ENCODE measurements around the gene FRS2.

The FRS2 gene

GRCh38 chr12:69500631-69501030, 30.4 kb downstream of the FRS2 start:
- Histone ChIP-seq H3K9me3 (ENCODE audit: control insufficient read depth, low read length) (no peaks in the 10 kb centered on the region), H3K36me3 (ENCODE audit: control insufficient read depth, insufficient read depth, low read length) (no peaks in the 10 kb centered on the region), H3K27ac (no peak overlapping the region), H3K79me2 (peaks cover 33% of the 10 kb centered on the region), H3K4me2 (ENCODE audit: low read length) (no peak overlapping the region), H3K4me3 (ENCODE audit: low read depth, low read length) (no peak overlapping the region), H3K9ac (no peak overlapping the region), H3K4me1 (no peaks in the 10 kb centered on the region), H3K27me3 (ENCODE audit: control insufficient read depth, insufficient read depth, low read length) (no peaks in the 10 kb centered on the region), H2AFZ (no peak overlapping the region)
- no peak for TF ChIP-seq CTCF (IDR thresholded peaks at IDR 0.05)

DNA sequence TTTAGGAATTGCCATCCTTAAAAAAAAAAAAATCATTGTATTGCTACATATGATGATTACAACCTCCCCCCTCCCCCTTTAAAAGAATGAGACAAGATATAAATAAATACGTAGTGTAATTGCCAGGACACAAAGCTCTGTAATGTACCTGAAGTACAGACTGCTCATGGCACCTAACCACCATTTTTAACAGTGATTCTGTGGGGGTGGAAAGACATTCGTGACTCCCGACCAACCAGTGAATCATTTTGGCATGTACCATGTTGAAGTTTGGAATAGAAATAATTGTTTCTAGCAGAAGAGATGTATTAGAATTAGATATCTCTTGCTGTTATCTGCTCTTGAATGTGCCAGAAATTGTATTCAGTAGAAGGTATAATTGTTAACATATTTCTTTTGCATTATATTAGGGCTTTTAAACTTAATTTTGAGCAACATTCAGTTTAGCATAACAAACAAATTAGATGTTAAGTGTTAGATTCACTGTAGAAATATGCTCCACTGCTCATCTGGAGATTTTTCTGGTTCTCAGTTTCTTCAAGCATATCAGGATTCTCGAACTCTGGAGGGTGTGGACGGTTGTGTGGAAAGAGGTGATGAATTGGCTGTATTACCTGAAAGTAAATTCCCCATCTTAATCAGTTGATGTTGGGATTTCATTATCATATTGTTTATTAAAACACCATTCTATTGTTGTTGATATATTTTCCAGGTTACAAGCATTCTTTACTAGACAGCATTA, 31.1 kb downstream of the FRS2 start:
- Histone ChIP-seq H3K27me3 (ENCODE audit: control insufficient read depth, insufficient read depth, low read length) (no peaks in the 10 kb centered on the region), H3K36me3 (ENCODE audit: control insufficient read depth, insufficient read depth, low read length) (no peaks in the 10 kb centered on the region), H2AFZ (no peak overlapping the region), H3K4me3 (ENCODE audit: low read depth, low read length) (no peak overlapping the region), H3K4me2 (ENCODE audit: low read length) (no peak overlapping the region), H3K79me2 (peaks cover 32% of the 10 kb centered on the region), H3K9ac (no peak overlapping the region), H3K9me3 (ENCODE audit: control insufficient read depth, low read length) (no peaks in the 10 kb centered on the region), H3K4me1 (no peaks in the 10 kb centered on the region), H3K27ac (no peak overlapping the region)
- TF ChIP-seq CTCF (IDR thresholded peaks at IDR 0.05), result no peak

DNA sequence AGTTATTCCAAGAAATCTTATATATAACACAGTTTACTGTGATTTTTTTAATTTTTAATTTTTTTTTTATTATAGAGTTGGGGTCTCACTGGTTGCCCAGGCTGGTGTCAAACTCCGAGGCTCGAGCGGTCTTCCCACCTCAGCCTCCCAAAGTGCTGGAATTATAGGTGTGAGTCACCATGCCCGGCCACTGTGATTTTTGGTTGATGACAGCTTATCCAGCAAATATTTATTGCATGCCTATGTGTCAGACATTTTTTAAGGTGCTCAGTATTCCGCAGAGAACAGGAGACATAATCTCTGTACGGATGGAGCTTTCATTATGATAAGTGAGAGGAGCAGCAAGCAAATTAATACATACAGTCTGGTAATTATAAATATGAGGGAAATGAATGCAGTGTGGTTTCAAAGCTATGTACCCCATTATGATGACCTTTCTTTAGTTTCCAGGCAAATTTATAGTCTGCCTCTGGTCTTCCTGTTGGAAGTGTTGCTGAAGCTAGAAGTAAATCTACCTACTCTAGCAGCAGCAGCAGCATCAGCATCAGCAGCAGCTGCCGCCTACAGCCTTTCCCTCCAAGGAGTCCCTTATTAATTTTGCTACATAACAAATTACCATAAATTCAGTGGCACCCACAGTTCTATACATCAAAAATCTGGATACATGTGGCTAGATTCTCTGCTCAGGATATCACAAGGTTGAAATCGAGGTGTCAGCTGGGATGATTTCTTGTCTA, 32.3 kb downstream of the FRS2 start:
- Histone ChIP-seq H3K79me2 (peaks cover 28% of the 10 kb centered on the region), H3K36me3 (ENCODE audit: control insufficient read depth, insufficient read depth, low read length) (no peaks in the 10 kb centered on the region), H3K9ac (no peak overlapping the region), H3K9me3 (ENCODE audit: control insufficient read depth, low read length) (no peaks in the 10 kb centered on the region), H2AFZ (no peak overlapping the region), H3K4me1 (no peaks in the 10 kb centered on the region), H3K27me3 (ENCODE audit: control insufficient read depth, insufficient read depth, low read length) (no peaks in the 10 kb centered on the region), H3K27ac (no peak overlapping the region), H3K4me3 (ENCODE audit: low read depth, low read length) (no peak overlapping the region), H3K4me2 (ENCODE audit: low read length) (no peak overlapping the region)
- no peak for TF ChIP-seq CTCF (IDR thresholded peaks at IDR 0.05)

GRCh38 chr12:69508091-69508490, 37.9 kb downstream of the FRS2 start:
- Histone ChIP-seq H3K79me2 (peaks cover 15% of the 10 kb centered on the region), H3K4me3 (ENCODE audit: low read depth, low read length) (no peak overlapping the region), H2AFZ (no peak overlapping the region), H3K9me3 (ENCODE audit: control insufficient read depth, low read length) (no peaks in the 10 kb centered on the region), H3K27me3 (ENCODE audit: control insufficient read depth, insufficient read depth, low read length) (no peaks in the 10 kb centered on the region), H3K36me3 (ENCODE audit: control insufficient read depth, insufficient read depth, low read length) (no peaks in the 10 kb centered on the region), H3K4me1 (no peaks in the 10 kb centered on the region), H3K9ac (no peak overlapping the region), H3K4me2 (ENCODE audit: low read length) (no peak overlapping the region), H3K27ac (no peak overlapping the region)
- TF ChIP-seq CTCF (IDR thresholded peaks at IDR 0.05), result no peak

All from parathyroid adenoma (tissue), 2 donors.